Hematopoietic multipotent progenitor cell treated with erythropoietin and hydrocortisone succinate and interleukin-3 and kit ligand, for 15 days (in vitro differentiated cells): ENCODE results near the gene CSN1S1.

Source experiments
- DNase-seq: peaks from one replicate; pipeline ENCODE4 v3.0.0-alpha.2; 2015; ENCODE audit warnings: low spot score

Gene CSN1S1

DNA sequence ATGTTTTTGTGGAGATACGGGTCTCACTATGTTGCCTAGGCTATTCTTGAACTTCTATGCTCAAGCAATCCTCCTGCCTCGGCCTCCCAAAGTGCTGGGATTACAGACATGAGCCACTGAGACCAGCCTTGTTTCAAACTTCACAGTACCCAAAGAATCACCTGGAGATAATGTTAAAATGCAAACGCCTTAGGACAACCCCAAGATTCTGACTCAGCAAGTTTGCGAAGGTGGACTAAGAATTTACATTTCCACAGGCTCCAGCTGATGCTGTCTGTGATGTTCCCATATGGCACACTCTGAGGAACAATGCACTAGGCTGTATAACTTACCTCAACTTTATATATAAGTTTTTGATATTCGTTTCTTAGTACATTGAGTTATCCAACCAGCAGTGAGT is 63.9 kb downstream of the CSN1S1 start:
- DNase-seq = no peak

DNA sequence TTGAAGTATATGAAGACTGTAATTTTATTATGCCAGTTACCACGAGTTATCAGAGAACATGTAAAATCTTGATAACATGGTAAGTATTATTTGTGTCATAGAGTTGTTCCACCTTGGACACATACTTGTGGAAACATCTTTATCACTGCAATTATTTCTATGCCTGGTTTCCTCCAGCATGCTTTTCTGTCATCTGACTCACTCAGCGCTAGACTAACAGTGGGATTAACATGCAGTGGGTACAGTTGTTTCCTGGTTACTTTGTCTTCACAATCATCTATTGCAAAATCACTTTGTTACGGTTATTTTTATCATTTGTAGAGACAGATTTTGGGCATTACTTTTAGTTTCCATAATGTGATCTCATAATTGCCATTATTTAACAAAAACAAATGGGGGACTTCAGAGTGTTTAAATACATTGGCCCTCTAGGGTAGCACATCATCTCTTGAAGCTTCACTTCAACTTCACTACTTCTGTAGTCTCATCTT is 64.7 kb downstream of the CSN1S1 start, which contains the start of gene STATH:
STATH (plus strand) TSS at position 441 of the 491 bp plus-strand sequence. CDS start 2,472 bp downstream, outside the sequence.
- no peak for DNase-seq
